Measurements from ENCODE around the gene MAPK10.
"Not testable (repeated sequence)": the region's sequence is repeated elsewhere in the genome, so short reads cannot be mapped to it uniquely, and the experiment has no call there.

- TF ChIP-seq CTCF (IDR thresholded peaks at IDR 0.05 in 4 of 5, conservative IDR thresholded peaks at IDR 0.05 in 1 of 5); POLR2A (IDR thresholded peaks at IDR 0.05): not testable (repeated sequence)
Measured at GRCh38 chr4:85965017-85965416, 394.8 kb downstream of the MAPK10 start.
